Lung microvascular endothelial cell (primary cell): ENCODE results near the gene APH1A. TPM values are rescaled to one million over a fixed set of nuclear protein-coding genes. Genes with fewer than 3 reads are reported as not detected.
A peak's percentile ranks its signal among the peaks of the same experiment; 100 is the strongest.
"Not testable (repeated sequence)": the region's sequence is repeated elsewhere in the genome, so short reads cannot be mapped to it uniquely, and the experiment has no call there.

Experiments
- DNase-seq, 2 donors: peaks; one replicate each; pipeline versions ENCODE4 v3.0.0 to v3.0.0-alpha.2; 2010; ENCODE audit warnings: low read depth in 2 of 2
- total RNA-seq: library from RNA; depleted of rRNA; stranded (reverse); fragments of >200 nt; gene quantifications from 2 replicates; pipeline ENCODE4 v1.2.1, GENCODE V29; 2014

APH1A gene
- total RNA-seq: 110 and 128 TPM in 2 replicates

- peak; percentile 98 for DNase-seq
Measured at GRCh38 chr1:150268705-150269403, at the start of gene APH1A. APH1A (minus strand) TSS chr1:150269016; CDS start chr1:150268810, 206 bp downstream.

GRCh38 chr1:150314691-150315090 lies 45.9 kb upstream of the APH1A start:
- DNase-seq: not testable (repeated sequence)

- DNase-seq: no peak
Measured at GRCh38 chr1:150311762-150312161, 42.9 kb upstream of the APH1A start.

GRCh38 chr1:150309758-150310508 lies 41.1 kb upstream of the APH1A start:
- peak; percentile 64 to 78 for DNase-seq

- DNase-seq: not testable (repeated sequence)
Measured at GRCh38 chr1:150308585-150308984, 39.8 kb upstream of the APH1A start.

GRCh38 chr1:150302902-150303301 lies 34.1 kb upstream of the APH1A start:
- DNase-seq: no peak

- no peak for DNase-seq
Measured at GRCh38 chr1:150302338-150302737, 33.5 kb upstream of the APH1A start.

GRCh38 chr1:150299716-150300115 lies 30.9 kb upstream of the APH1A start:
- DNase-seq: no peak

- no peak for DNase-seq
Measured at GRCh38 chr1:150295476-150295875, 26.7 kb upstream of the APH1A start.

- DNase-seq: peak; percentile 96 to 98
Measured at GRCh38 chr1:150293433-150294253, 24.8 kb upstream of the APH1A start, which contains the start of gene MRPS21. MRPS21 (plus strand) TSS chr1:150293861; CDS start chr1:150294367, 506 bp downstream.

GRCh38 chr1:150288822-150289221 lies 20.0 kb upstream of the APH1A start:
- no peak for DNase-seq

- DNase-seq: no peak
Measured at GRCh38 chr1:150288382-150288781, 19.6 kb upstream of the APH1A start.

GRCh38 chr1:150283260-150283659 lies 14.4 kb upstream of the APH1A start:
- no peak for DNase-seq

GRCh38 chr1:150282558-150282958 lies 13.7 kb upstream of the APH1A start:
- no peak for DNase-seq

- peak; percentile 97 to 98 for DNase-seq
Measured at GRCh38 chr1:150281758-150282557, 13.1 kb upstream of the APH1A start, which contains the start of gene CIART. CIART (plus strand) TSS chr1:150282554; CDS start chr1:150283268, 714 bp downstream.

- peak; percentile 65 to 83 for DNase-seq
Measured at GRCh38 chr1:150281221-150281757, 12.5 kb upstream of the APH1A start.

GRCh38 chr1:150280138-150280707 lies 11.4 kb upstream of the APH1A start:
- no peak for DNase-seq

GRCh38 chr1:150273311-150273710 lies 4.5 kb upstream of the APH1A start:
- peak in 1 of 2 donors; percentile 51 for DNase-seq

GRCh38 chr1:150271291-150271959 lies 2.6 kb upstream of the APH1A start:
- no peak for DNase-seq

GRCh38 chr1:150269451-150269850 lies 635 bp upstream of the APH1A start:
- peak in 1 of 2 donors; percentile 49 for DNase-seq
